ENCODE results near the gene KLHL29. TPM values are rescaled to one million over a fixed set of nuclear protein-coding genes. Genes with fewer than 3 reads are reported as not detected.
A peak's percentile ranks its signal among the peaks of the same experiment; 100 is the strongest.

Gene KLHL29
- total and polyA plus RNA-seq, 2 of the 13 experiments (the other 11 are each of a cell fraction or from before 2014, with no cell fraction given): 0.01 TPM; not detected in 1

DNA sequence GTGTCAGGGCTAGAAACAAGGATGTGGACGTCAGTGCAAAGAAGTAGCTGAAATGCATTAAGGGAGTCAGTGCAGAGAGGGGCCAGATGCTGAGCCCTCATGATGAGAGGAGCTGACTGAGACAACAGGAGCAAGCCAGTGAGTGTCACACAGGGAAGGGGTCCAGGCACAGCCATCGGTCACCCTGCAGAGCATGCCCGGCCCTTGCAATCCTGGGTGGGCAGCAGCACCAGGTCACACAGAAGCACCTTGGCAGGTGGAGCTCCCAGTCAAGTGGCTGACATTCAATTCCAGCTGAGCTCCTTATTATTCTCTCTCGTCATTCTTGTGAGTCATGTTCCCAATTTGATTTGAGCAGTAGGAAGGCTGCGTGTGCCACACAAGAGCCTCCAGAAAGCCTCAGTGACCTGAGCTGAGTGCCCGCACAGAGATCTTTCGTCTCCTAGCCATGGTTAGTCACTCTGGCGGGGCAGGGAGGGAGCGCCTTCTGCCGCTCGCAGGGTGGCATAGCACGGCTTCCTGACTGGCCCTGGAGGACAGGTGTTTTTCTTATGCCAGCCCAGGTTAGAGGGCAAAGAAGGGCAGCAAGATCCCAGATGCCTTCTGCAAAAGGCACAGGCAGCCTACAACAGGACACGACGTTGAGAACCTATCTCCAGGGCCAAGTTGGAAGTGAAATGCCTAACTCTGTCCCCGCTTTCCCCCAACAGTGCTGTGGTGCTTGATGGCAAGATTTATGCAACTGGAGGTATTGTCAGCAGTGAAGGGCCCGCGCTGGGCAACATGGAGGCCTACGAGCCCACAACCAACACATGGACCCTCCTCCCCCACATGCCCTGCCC, 321.0 kb downstream of the KLHL29 start (continued):
- TF ChIP-seq ZNF546 (CRISPR knock-in tag; conservative IDR thresholded peaks at IDR 0.05): no peak

DNA sequence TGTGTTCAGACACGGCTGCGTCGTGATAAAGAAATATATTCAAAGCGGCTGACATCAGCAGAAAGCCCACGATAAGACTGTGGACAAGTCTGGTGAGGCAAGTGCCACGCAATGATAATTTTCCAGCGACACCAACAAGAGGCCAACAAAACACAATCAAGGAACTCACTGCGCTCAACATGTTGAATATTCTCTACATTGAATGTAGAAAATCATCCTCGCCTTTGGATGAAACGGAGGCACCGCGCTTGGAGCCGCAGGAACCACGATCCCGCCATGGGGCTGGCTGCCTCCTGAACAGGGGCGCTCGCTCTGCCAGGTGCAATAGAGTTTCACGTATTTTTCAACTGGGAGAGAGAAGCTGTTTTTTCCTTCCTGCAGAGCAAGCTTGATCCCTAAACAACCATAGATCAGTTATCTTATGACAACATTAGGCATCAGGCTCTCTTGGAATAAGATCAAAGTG, 321.7 kb downstream of the KLHL29 start:
- TF ChIP-seq MAFF (IDR thresholded peaks at IDR 0.05; ENCODE audit: low read depth, low read length): peak; percentile 67
- no peak for TF ChIP-seq TEAD3 (CRISPR knock-in tag; optimal IDR thresholded peaks at IDR 0.05; ENCODE audit: borderline replicate concordance)
- TF ChIP-seq MAFK (conservative IDR thresholded peaks at IDR 0.05 in 1 of 2, IDR thresholded peaks at IDR 0.05 in 1 of 2; ENCODE audit: low read length in 2 of 2): peak; percentile 68 to 80
- WGBS (ENCODE audit: low lambda C conversion rate): 97% methylated on average over 18 of the region's 18 CpGs
- DNase-seq (ENCODE audit: low spot score): no peak
- no peak overlapping the region for H3K4me3 ChIP-seq (replicated peaks in 1 of 3; ENCODE audit: insufficient read depth in 1 of 3, low read depth in 2 of 3, low read length in 3 of 3)
- H3K27ac ChIP-seq (ENCODE audit: extremely low read length, insufficient read depth, low read length): no peak overlapping the region
- H3K4me2 ChIP-seq (ENCODE audit: low read depth, low read length): no peak overlapping the region
- FAIRE-seq: no peak
- no peaks in the 10 kb centered on the region for H3K9me3 ChIP-seq (ENCODE audit: low read length)
- H3K79me2 ChIP-seq (ENCODE audit: insufficient read depth, low read length): no peaks in the 10 kb centered on the region
- intact Hi-C loops (cut with micrococcal nuclease; ENCODE audit: unreplicated experiment): no loop called here
- no peaks in the 10 kb centered on the region for H4K20me1 ChIP-seq (ENCODE audit: insufficient read depth, low read length)
- H2AFZ ChIP-seq (ENCODE audit: low read length): no peak overlapping the region
- H3K4me1 ChIP-seq (ENCODE audit: insufficient read depth, low read length): no peaks in the 10 kb centered on the region
- in situ Hi-C loops (cut with HindIII; ENCODE audit: extremely low pct_ligation_motif_present, low pct_unique_long_range_greater_than_20kb): no loop called here
- no peak for ATAC-seq
- no peaks in the 10 kb centered on the region for H3K27me3 ChIP-seq (ENCODE audit: control insufficient read depth in 1 of 2, insufficient read depth in 2 of 2, low read length in 2 of 2)
- no TSS peak for BruUV-seq (replicated peaks)
- POLR2A ChIA-PET: no interaction called here
- H3K36me3 ChIP-seq (replicated peaks in 1 of 2; ENCODE audit: control insufficient read depth in 1 of 2, insufficient read depth in 2 of 2, low read length in 2 of 2): no peaks in the 10 kb centered on the region
- CTCF ChIA-PET (ENCODE audit: low intra/inter-chr PET ratio, low total read pairs): no interaction called here
- H3K9ac ChIP-seq (ENCODE audit: insufficient read depth, low read depth, low read length): no peak overlapping the region

DNA sequence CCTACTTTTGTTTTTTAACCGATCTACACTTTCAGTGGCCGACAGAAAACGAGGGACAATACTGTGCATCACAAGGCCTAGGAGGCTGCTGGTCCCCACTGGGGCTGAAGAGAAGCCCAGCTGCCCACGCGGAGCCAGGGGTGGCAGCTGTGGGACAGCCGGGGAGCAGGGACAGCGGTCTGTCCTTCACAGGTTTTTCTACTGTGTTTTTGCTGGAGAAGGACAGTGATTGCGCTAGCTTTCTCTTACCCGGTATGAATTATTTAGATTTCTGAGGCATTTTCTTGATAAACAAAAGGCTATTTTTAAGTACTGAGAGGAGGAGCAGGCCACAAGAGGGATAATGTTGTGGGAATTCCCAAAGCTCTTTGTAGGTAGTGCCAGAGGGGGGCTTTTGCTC, 322.1 kb downstream of the KLHL29 start:
- no peaks in the 10 kb centered on the region for H3K79me2 ChIP-seq (ENCODE audit: insufficient read depth, low read length)
- H3K4me2 ChIP-seq (ENCODE audit: low read depth, low read length): no peak overlapping the region
- ChIA-PET CTCF (ENCODE audit: low intra/inter-chr PET ratio, low total read pairs) (no interaction called here), POLR2A (no interaction called here)
- H2AFZ ChIP-seq (ENCODE audit: low read length): no peak overlapping the region
- ATAC-seq (no peak), DNase-seq (ENCODE audit: low spot score) (no peak), FAIRE-seq (no peak)
- no peaks in the 10 kb centered on the region for H4K20me1 ChIP-seq (ENCODE audit: insufficient read depth, low read length)
- H3K4me1 ChIP-seq (ENCODE audit: insufficient read depth, low read length): no peaks in the 10 kb centered on the region
- intact Hi-C loops (cut with micrococcal nuclease; ENCODE audit: unreplicated experiment): no loop called here
- WGBS (ENCODE audit: low lambda C conversion rate): 91% methylated on average over 9 of the region's 9 CpGs
- H3K36me3 ChIP-seq (replicated peaks in 1 of 2; ENCODE audit: control insufficient read depth in 1 of 2, insufficient read depth in 2 of 2, low read length in 2 of 2): no peaks in the 10 kb centered on the region
- no peak overlapping the region for H3K27ac ChIP-seq (ENCODE audit: extremely low read length, insufficient read depth, low read length)
- no peaks in the 10 kb centered on the region for H3K27me3 ChIP-seq (ENCODE audit: control insufficient read depth in 1 of 2, insufficient read depth in 2 of 2, low read length in 2 of 2)
- no peak overlapping the region for H3K4me3 ChIP-seq (replicated peaks in 1 of 3; ENCODE audit: insufficient read depth in 1 of 3, low read depth in 2 of 3, low read length in 3 of 3)
- in situ Hi-C loops (cut with HindIII; ENCODE audit: extremely low pct_ligation_motif_present, low pct_unique_long_range_greater_than_20kb): no loop called here
- BruUV-seq (replicated peaks): no TSS peak
- H3K9ac ChIP-seq (ENCODE audit: insufficient read depth, low read depth, low read length): no peak overlapping the region
- H3K9me3 ChIP-seq (ENCODE audit: low read length): no peaks in the 10 kb centered on the region
- no peak for TF ChIP-seq ZNF431 (CRISPR knock-in tag; IDR thresholded peaks at IDR 0.05; ENCODE audit: borderline replicate concordance, low read depth)
- no peak for TF ChIP-seq FOXA3 (CRISPR knock-in tag; IDR thresholded peaks at IDR 0.05)
- no peak for TF ChIP-seq ZSCAN9 (CRISPR knock-in tag; IDR thresholded peaks at IDR 0.05; ENCODE audit: borderline replicate concordance)
- no peak for TF ChIP-seq NR2F1 (CRISPR knock-in tag; IDR thresholded peaks at IDR 0.05)
- TF ChIP-seq YEATS4 (CRISPR knock-in tag; IDR thresholded peaks at IDR 0.05; ENCODE audit: borderline replicate concordance): no peak
- TF ChIP-seq ZNF121 (CRISPR knock-in tag; IDR thresholded peaks at IDR 0.05): no peak
- no peak for TF ChIP-seq NFKB2 (CRISPR knock-in tag; IDR thresholded peaks at IDR 0.05; ENCODE audit: borderline replicate concordance)
- TF ChIP-seq HMG20A (CRISPR knock-in tag; IDR thresholded peaks at IDR 0.05; ENCODE audit: borderline replicate concordance): no peak
- TF ChIP-seq CHD4 (IDR thresholded peaks at IDR 0.05; ENCODE audit: borderline replicate concordance, low read length): no peak
- TF ChIP-seq ZNF225 (CRISPR knock-in tag; IDR thresholded peaks at IDR 0.05): no peak
- TF ChIP-seq KDM6A (CRISPR knock-in tag; IDR thresholded peaks at IDR 0.05; ENCODE audit: low read depth): no peak
- TF ChIP-seq GZF1 (CRISPR knock-in tag; IDR thresholded peaks at IDR 0.05): no peak
- no peak for TF ChIP-seq ZNF616 (CRISPR knock-in tag; IDR thresholded peaks at IDR 0.05; ENCODE audit: low read depth)
- no peak for TF ChIP-seq CC2D1A (CRISPR knock-in tag; IDR thresholded peaks at IDR 0.05)

Measured in HepG2 (cell line).